ENCODE results near the gene LURAP1L.

LURAP1L gene

GRCh38 chr9:12812710-12813109, 37.9 kb downstream of the LURAP1L start:
- no peak for DNase-seq (ENCODE audit: low read depth in 1 of 2, low spot score in 1 of 2)

- DNase-seq (ENCODE audit: low read depth in 1 of 2, low spot score in 1 of 2), result no peak
Measured at GRCh38 chr9:12813533-12813932, 38.7 kb downstream of the LURAP1L start.

GRCh38 chr9:12813960-12814876, 39.4 kb downstream of the LURAP1L start:
- no peak for DNase-seq (ENCODE audit: low read depth in 1 of 2, low spot score in 1 of 2)

DNA sequence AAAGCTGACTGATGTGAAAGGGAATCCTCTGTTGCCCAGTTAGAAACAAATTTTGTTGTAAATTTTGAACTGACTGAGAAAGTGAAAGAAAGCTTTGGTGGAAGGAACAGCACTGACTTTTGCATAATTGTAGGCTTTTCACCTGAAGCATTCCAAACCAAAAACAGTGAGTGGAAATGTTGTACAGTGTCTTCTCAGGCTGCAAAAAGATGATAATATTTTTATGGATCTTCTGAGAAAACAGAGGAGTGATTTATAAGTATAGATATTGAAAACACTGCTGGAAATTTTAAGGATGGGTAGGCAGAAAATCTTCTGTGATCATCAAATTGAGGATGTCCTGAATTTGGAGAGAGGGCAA, 40.0 kb downstream of the LURAP1L start:
- DNase-seq (ENCODE audit: low read depth in 1 of 2, low spot score in 1 of 2), result no peak

- no peak for DNase-seq (ENCODE audit: low read depth in 1 of 2, low spot score in 1 of 2)
Measured at GRCh38 chr9:12815888-12816287, 41.1 kb downstream of the LURAP1L start.

- DNase-seq (ENCODE audit: low read depth in 1 of 2, low spot score in 1 of 2), result no peak
Measured at GRCh38 chr9:12816656-12817101, 41.9 kb downstream of the LURAP1L start.

- DNase-seq (ENCODE audit: low read depth in 1 of 2, low spot score in 1 of 2), result no peak
Measured at GRCh38 chr9:12817702-12818101, 42.9 kb downstream of the LURAP1L start.

DNA sequence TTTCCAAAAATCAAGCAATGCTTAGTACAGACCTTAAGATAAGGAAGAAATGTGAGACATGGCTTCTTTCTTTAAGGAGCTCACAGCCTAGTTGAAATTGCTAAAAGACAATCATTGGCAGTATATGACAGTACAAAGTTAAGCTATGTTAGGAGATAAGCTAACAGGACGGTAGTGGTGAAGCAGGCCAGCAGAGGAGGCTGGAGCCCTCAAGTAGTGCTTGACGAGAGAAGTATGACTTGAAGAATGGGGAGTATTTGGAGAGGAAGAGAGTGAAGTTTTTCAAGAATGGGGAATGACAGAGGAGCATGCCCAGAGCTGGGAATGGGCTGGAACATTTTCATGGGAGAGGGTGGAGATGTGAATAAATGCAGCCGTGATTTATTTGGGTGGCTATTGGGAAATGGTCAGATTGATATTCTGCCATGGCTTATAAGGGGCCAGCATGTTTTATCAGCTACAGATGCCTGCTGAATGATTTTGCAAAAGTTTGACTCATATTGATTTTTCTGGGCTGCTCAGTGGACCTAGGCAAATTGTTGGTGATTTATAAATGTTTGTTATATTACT, 43.7 kb downstream of the LURAP1L start:
- no peak for DNase-seq (ENCODE audit: low read depth in 1 of 2, low spot score in 1 of 2)

GRCh38 chr9:12819436-12820185, 44.8 kb downstream of the LURAP1L start:
- no peak for DNase-seq (ENCODE audit: low read depth in 1 of 2, low spot score in 1 of 2)

- DNase-seq (ENCODE audit: low read depth in 1 of 2, low spot score in 1 of 2), result no peak
Measured at GRCh38 chr9:12822111-12822510, 47.3 kb downstream of the LURAP1L start.

- DNase-seq (ENCODE audit: low read depth in 1 of 2, low spot score in 1 of 2), result no peak
Measured at GRCh38 chr9:12826924-12827565, 52.2 kb downstream of the LURAP1L start.

DNA sequence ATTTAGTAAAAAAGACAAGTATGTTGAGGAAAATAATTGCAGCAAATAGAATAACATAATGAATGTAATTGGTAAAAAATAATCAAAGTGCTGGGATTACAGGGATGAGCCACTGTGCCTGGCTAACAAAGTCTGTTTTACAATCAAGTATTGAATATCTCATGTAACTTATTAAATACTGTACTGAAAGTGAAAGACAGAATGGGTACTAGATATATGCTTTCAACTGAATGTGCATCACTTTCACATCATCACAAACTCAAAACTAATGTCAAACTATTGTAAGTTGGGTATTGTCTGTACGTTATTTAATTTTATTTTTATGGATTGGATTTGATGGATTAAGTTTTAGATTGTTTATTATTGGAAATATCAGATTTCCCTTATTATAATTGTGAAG, 58.9 kb downstream of the LURAP1L start:
- DNase-seq (ENCODE audit: low read depth in 1 of 2, low spot score in 1 of 2), result no peak

GRCh38 chr9:12838546-12838945, 63.7 kb downstream of the LURAP1L start:
- no peak for DNase-seq (ENCODE audit: low read depth in 1 of 2, low spot score in 1 of 2)

DNA sequence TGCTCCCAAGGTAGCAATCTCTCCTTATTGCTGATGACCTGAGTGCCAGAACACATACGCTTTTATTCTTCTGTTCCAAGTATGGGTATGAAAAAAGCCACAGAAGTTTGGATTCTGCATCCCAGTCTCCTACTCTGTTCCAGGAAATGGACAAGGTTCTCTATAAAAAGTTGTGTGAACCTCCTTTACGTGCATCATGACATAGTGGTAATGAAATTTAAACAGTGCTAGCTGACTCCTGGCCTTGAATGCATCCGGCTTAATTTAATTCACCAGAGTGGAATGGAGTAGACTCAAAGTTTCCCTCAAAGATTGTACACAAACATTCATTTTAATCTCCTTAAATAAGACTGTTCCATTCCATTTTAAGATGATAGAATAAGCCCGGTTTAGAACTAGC, 68.9 kb downstream of the LURAP1L start:
- no peak for DNase-seq (ENCODE audit: low read depth in 1 of 2, low spot score in 1 of 2)

GRCh38 chr9:12846035-12846434, 71.2 kb downstream of the LURAP1L start:
- DNase-seq (ENCODE audit: low read depth in 1 of 2, low spot score in 1 of 2), result no peak

DNA sequence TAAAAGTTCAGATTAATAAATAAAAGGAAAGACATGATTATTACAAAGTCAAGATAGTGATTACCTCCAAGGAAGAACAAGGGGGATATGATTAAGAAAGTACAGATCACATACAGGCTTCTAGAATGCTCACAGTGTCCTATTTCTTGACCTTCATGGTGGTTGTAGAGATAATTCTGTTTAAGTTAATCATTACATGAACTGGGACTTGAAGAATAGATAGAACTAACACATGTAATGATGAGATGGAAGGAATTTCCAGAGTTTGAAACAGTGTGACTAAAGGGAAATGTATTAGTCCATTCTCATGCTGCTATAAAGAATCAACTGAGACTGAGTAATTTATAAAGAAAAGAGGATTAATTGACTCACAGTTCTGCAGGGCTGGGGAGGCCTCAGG, 72.7 kb downstream of the LURAP1L start:
- DNase-seq (ENCODE audit: low read depth in 1 of 2, low spot score in 1 of 2), result no peak

DNA sequence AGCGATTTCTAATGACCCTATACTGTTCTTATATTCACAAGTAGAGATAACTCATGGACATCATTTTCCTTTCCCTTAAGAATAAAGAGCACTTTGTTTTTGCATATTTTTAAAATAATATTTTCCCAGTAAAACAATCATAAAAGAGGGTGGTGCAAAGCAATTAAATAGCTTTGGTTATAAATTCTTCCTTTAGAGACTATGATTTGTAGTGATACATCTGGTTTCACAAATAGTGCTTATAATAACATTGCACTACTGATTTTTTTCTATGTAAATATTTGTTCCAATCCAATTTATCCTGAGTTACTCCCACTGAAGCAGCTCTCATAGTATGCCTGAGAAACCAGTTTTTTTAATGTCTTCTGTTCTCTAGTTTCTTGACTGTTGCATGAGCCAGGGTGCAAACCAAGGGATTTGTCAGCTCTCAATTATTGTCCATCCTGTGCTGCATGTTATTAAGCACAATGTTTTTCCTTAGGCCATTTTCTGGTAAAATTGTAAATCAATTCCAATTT, 74.7 kb downstream of the LURAP1L start:
- no peak for DNase-seq (ENCODE audit: low read depth in 1 of 2, low spot score in 1 of 2)

DNA sequence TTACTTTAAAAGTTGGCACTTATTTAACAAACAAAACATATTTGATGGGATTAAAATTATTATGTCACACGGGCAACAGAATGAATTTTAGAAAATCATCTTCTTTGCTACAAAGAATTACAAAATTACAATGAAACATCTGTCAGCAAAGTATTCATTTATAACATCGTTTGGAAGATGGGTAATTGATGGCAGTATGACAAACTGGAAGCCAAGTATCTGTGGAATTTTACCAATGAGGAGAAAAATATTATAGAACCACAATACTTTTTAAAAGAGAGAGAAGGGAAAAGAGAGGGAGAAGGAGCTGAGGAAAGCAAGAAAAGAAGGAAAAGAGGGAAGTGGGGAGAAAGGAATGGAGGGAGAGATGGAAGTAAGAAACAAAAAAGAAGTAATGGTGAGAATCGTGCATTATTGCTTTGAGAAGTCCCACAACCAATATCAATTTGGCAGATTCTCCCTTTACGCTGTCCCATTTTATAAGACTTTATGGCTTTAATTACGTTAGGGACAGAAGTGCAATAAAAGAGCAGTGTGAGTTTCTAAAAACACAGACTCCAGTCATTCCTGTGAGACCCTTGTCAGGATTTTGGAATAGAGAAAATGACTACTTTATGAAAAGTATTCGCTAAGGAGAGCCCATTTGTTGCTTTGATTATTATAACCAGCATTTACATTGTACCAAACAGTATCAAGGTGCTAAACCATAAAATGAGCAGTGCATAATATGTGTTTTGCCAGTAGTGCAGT, 76.7 kb downstream of the LURAP1L start:
- DNase-seq (ENCODE audit: low read depth in 1 of 2, low spot score in 1 of 2), result no peak

- DNase-seq (ENCODE audit: low read depth in 1 of 2, low spot score in 1 of 2), result no peak
Measured at GRCh38 chr9:12853051-12853450, 78.2 kb downstream of the LURAP1L start.

DNA sequence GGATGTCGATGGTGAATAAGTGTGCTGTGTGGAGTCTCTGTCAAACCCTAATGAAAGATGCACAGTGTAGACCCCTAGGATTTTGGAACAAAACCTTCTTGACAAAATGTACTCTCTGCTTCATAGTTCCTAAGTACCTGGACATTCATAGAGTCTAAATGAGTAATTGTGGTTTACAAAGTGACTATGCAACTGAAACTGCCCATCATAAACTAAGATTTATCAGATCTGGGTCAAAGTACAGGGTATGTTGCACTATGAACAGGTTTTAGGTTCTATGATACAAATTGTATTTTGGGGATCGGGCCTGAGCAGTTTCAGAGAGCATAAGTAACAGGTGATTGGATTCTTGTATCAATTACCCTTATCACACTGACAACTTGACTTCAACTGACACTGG, 79.4 kb downstream of the LURAP1L start:
- DNase-seq (ENCODE audit: low read depth in 1 of 2, low spot score in 1 of 2), result no peak

DNA sequence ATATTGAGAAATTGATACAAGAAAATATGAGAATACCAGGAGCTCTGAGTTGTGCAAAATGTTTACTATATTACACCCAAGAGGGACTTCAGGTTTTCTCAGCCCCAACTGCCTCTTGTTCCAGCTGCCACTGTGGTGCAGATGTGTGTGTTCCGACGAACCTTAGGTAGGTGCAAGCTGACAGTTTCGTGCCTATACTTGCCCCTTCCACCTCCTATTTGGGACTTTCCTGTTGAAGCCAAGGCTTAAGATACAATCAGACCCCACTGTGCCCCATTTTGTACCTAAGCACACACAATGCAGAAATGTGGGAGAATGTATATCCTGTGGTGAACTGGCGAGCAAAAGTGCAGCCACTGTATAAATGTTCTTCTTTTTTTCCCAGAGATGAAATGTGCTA, 80.2 kb downstream of the LURAP1L start:
- DNase-seq (ENCODE audit: low read depth in 1 of 2, low spot score in 1 of 2), result no peak
